CD4-positive, alpha-beta memory T cell (primary cell): ENCODE results near the gene STX1A. TPM values are rescaled to one million over a fixed set of nuclear protein-coding genes. Genes with fewer than 3 reads are reported as not detected.

Source experiments
- CTCF ChIA-PET: fragments of 350-600 bp; sonication (Branson Sonifier 250); formaldehyde crosslinking; loops from one replicate; lab custom pipeline; 2021; ENCODE audit warnings: inconsistent platforms; ENCODE audit not compliant: partially characterized antibody; lab: Charles Lee
- POLR2A ChIA-PET: fragments of 350-600 bp; sonication (Branson Sonifier 250); formaldehyde crosslinking; loops from one replicate; lab custom pipeline; 2021; ENCODE audit not compliant: partially characterized antibody; lab: Charles Lee
- DNase-seq, 5 donors: peaks; one replicate each; pipeline versions ENCODE4 v3.0.0 to v3.0.0-alpha.2; 2020 to 2022; ENCODE audit warnings: mixed read lengths in 1 of 5
- H3K27ac ChIP-seq: one replicate; pipeline ENCODE4 v1.7.0; 2013; ENCODE audit warnings: low read depth, low read length
- H3K27me3 ChIP-seq: 2 replicates; pipeline ENCODE4 v1.7.0; 2013; ENCODE audit warnings: mild to moderate bottlenecking, low read length, moderate library complexity; ENCODE audit not compliant: insufficient read depth
- H3K36me3 ChIP-seq: 2 replicates; pipeline ENCODE4 v1.7.0; 2013; ENCODE audit warnings: mild to moderate bottlenecking, low read length, moderate library complexity; ENCODE audit not compliant: insufficient read depth
- H3K4me1 ChIP-seq: 2 replicates; pipeline ENCODE4 v1.7.0; 2013; ENCODE audit warnings: mild to moderate bottlenecking, low read length, moderate library complexity; ENCODE audit not compliant: insufficient read depth
- H3K4me3 ChIP-seq, 2 donors: one replicate each; pipeline ENCODE4 v1.7.0; 2013; ENCODE audit warnings: low read length in 2 of 2, mild to moderate bottlenecking in 1 of 2
- H3K9me3 ChIP-seq, 2 donors: one replicate each; pipeline ENCODE4 v1.7.0; 2013; ENCODE audit warnings: low read length in 2 of 2, control low read depth in 1 of 2; ENCODE audit not compliant: control insufficient read depth in 1 of 2
- H3K27ac Mint-ChIP-seq, 7 donors: one replicate each; pipeline ENCODE4 v1.8.0; 2020 to 2021; ENCODE audit warnings: mixed read lengths in 7 of 7, mild to moderate bottlenecking in 6 of 7, inconsistent platforms in 3 of 7, moderate library complexity in 3 of 7
- H3K27me3 Mint-ChIP-seq, 2 donors: one replicate each; pipeline ENCODE4 v1.8.0; 2020 to 2021; ENCODE audit warnings: mixed read lengths in 2 of 2
- H3K36me3 Mint-ChIP-seq, 2 donors: one replicate each; pipeline ENCODE4 v1.8.0; 2020 to 2021; ENCODE audit warnings: mixed read lengths in 2 of 2, inconsistent platforms in 1 of 2, mild to moderate bottlenecking in 1 of 2
- H3K4me1 Mint-ChIP-seq, 4 donors: one replicate each; pipeline ENCODE4 v1.8.0; 2020 to 2021; ENCODE audit warnings: mixed read lengths in 4 of 4, mild to moderate bottlenecking in 1 of 4
- H3K4me3 Mint-ChIP-seq, 8 donors: one replicate each; pipeline ENCODE4 v1.8.0; 2020 to 2021; ENCODE audit warnings: mixed read lengths in 8 of 8, mild to moderate bottlenecking in 7 of 8, moderate library complexity in 6 of 8, inconsistent platforms in 3 of 8
- H3K9me3 Mint-ChIP-seq, 8 donors: one replicate each; pipeline ENCODE4 v1.8.0; 2020 to 2021; ENCODE audit warnings: mixed read lengths in 8 of 8, mild to moderate bottlenecking in 5 of 8, inconsistent platforms in 3 of 8, moderate library complexity in 1 of 8
- intact Hi-C: fragments of 100-400 bp; cut with micrococcal nuclease; formaldehyde crosslinking; loops from one replicate; pipeline ENCODE4 v1.15.1; 2023
- polyA plus RNA-seq, 2 donors: library from polyadenylated mRNA; unstranded; fragments of 300-500 nt; fragmentation: Illumina TruSeq; gene quantifications; one replicate each; pipeline ENCODE4 v1.2.3, GENCODE V29; 2021
- total RNA-seq, 2 experiments: library from RNA; stranded (reverse); gene quantifications; one replicate each; pipeline ENCODE4 v1.2.3, GENCODE V29; 2021

STX1A gene
- total and polyA plus RNA-seq, 4 experiments from 2014 or later: 1.2 to 8.3 (median 5.4) TPM

DNA sequence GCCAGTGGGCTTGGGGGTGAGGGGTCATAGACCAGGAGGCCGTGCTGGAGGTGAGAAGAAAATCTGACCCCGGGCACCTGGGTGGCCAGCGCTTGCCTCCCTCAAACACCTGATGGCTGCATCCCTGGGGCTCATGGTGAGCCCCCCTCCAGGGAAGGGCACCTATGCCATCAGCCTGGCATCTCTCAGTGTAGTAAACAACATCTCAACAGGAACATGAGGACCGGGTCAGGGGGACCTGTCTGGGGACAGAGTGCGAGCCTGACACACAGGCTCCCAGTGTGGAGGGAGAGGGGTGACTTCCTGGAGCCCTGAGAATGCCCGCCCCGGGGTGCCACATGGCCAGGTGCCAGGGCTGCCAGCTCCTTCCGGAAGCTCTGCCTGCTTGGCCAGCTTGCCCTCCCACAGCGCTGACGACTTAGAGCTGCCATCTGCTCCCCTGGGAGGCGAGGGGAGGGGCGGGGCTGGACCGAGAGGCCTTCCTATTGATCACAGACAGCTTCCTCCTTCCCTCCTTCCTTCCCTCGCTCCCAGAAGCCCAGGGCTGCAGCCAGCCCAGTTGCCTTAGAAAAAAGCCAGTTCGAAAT lies 12.3 kb downstream of the STX1A start:
- Mint-ChIP-seq H3K36me3 (peaks cover 0 to 5% of the 10 kb centered on the region in 2 donors), H3K4me3 (no peak overlapping the region), H3K27ac (peak overlapping the region in 2 of 7 donors; percentile 31 to 42), H3K27me3 (no peaks in the 10 kb centered on the region), H3K4me1 (peaks cover 0 to 8% (median 4%) of the 10 kb centered on the region in 4 donors), H3K9me3 (no peaks in the 10 kb centered on the region)
- peaks cover 13% of the 10 kb centered on the region for H3K4me1 ChIP-seq
- ChIA-PET POLR2A (no interaction called here), CTCF (interaction anchor here (1.1 to 1.3 kb wide), 3 partner anchors 11 to 101 kb away, joined by 3 to 7 read pairs (median 4); no protein-coding TSS in a partner anchor)
- no peak for DNase-seq
- no peak overlapping the region for H3K4me3 ChIP-seq
- no peaks in the 10 kb centered on the region for H3K36me3 ChIP-seq
- H3K27me3 ChIP-seq: no peaks in the 10 kb centered on the region
- H3K27ac ChIP-seq: no peak overlapping the region
- intact Hi-C loops: no loop called here
- no peaks in the 10 kb centered on the region for H3K9me3 ChIP-seq

DNA sequence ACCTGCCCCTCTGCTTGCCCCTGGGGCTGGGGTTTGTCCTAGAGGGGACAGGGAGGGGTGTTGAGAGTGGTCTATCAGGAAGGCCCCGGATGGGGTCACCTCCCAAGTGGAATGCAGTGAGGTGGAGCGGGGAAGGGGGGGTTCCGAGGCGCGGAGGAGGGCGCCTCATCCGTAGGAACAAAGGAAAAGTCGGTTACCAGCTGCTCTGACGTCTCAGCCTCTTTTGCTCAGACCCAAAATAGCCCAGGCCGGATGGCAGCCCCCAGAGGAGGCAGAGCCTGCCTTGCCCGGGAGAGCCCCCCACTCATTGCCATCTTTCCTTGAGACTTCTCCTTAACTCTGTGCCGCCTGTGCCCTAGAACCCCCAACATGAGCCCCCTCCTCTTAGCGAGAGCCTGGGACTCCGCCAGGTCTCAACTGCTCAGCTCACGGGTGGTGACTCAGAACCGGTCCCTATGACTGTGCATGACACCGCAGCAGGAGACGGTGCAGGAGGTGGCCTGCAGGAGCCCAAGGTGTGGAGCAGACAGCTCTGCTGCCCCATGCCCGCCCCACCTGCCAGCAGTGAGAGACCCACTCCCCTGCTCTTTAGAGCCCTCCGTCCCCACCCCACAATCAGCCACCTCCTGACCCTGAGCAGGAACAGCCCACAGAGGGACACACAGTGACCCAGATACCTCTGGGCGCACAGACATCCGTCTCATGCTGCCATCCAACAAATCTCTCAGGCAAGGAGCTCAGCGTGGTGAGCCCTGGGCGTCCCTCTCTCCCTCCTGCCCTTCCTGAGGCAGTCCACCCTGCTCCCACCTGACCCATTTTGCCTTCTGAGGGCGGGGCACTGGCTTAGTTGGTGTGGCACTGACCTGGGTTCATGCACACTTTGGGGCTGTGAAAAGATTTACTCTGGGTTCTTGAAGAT lies 13.1 kb downstream of the STX1A start:
- peaks cover 4 to 8% (median 4%) of the 10 kb centered on the region in 4 donors for H3K4me1 Mint-ChIP-seq
- POLR2A ChIA-PET: interaction anchor here (0.6 to 1.5 kb wide), 2 partner anchors 11 to 13 kb away, joined by 3 to 4 read pairs; partner anchors contain the start of gene STX1A
- Histone ChIP-seq H3K4me1 (peaks cover 13% of the 10 kb centered on the region), H3K27ac (no peak overlapping the region), H3K4me3 (no peak overlapping the region), H3K36me3 (no peaks in the 10 kb centered on the region), H3K27me3 (no peaks in the 10 kb centered on the region), H3K9me3 (no peaks in the 10 kb centered on the region)
- CTCF ChIA-PET: interaction anchor here (1.1 to 1.3 kb wide), 3 partner anchors 10 to 100 kb away, joined by 3 to 7 read pairs (median 4); no protein-coding TSS in a partner anchor
- no peaks in the 10 kb centered on the region for H3K27me3 Mint-ChIP-seq
- DNase-seq: no peak
- H3K36me3 Mint-ChIP-seq: peaks cover 0 to 12% of the 10 kb centered on the region in 2 donors
- H3K9me3 Mint-ChIP-seq: no peaks in the 10 kb centered on the region
- intact Hi-C loops: no loop called here
- H3K27ac Mint-ChIP-seq: peak overlapping the region in 1 of 7 donors; percentile 42
- no peak overlapping the region for H3K4me3 Mint-ChIP-seq

DNA sequence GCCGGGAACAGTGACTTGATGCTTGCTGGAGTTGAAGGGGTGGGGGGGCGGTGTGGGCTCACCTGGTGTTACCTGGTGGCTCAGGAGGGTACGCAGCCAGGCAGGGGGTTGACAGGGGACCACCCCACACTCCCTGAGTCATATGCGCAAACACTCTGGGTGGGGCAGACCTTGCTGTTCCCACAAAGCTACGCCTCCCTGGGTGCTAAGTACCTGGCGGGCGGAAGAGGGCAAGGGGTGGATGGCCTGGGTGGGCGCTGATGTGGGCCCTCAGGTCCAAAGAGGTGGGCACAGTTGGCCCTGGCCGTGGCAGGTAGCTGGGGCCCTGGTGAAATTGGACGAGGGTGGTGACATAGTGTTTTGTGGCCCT lies 13.9 kb downstream of the STX1A start:
- intact Hi-C loops: no loop called here

DNA sequence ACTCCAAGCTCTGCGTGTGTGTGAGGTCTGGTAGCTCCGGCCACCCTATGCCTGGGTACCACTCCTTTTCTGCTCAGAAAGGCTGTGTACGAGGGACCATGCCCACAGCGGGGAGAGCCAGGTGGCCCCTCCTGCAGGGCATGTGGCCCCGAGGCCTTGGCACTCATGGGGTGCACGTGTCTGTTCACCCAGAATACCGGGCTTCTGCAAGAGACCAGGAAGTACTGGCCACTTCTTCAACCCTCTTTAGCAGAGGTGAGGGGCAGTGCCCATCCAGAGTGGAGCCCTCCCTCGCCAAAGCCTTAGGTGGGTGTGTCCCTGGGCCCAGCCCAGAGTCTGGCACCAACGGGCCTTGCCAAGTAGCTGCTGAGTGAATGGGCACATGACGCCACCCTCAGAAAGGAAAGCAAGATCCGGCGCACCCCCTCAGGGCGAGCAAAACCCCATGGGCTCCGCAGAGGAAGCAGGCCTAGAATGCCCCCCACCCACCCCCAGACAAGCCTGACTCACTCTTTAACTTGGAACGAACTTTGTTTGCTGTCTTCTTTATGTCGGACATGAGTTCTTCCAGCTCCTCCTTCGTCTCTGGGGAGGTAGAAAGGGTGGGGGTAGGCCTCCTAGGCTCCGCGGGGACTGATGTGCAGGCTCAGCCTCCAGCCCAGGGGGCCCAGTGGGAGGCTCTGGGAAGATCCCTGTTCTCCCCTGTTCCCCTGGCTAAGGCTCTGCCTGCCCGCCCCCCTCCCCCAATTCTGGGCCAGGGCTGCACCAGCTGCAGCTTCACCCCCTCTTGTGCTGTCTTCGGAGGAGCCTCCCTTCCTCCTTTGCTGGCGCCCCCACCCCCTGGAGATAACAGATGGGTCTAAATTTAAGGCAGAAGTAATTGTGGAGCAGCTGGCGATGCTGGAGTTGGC lies 14.6 kb downstream of the STX1A start:
- H3K27ac Mint-ChIP-seq: peak overlapping the region in 1 of 7 donors; percentile 12
- Histone ChIP-seq H3K27me3 (no peaks in the 10 kb centered on the region), H3K36me3 (peaks cover under 1% of the 10 kb centered on the region), H3K4me1 (peaks cover 13% of the 10 kb centered on the region), H3K9me3 (no peaks in the 10 kb centered on the region), H3K4me3 (no peak overlapping the region), H3K27ac (no peak overlapping the region)
- DNase-seq: no peak
- intact Hi-C loops: no loop called here
- H3K27me3 Mint-ChIP-seq: no peaks in the 10 kb centered on the region
- CTCF ChIA-PET: interaction anchor here (1.3 kb wide), 1 partner anchor 29 kb away, joined by 4 read pairs; no protein-coding TSS in a partner anchor
- H3K4me3 Mint-ChIP-seq: peak overlapping the region in 1 of 8 donors; percentile 39
- POLR2A ChIA-PET: interaction anchor here (1.5 kb wide), 1 partner anchor 13 kb away, joined by 4 read pairs; no protein-coding TSS in a partner anchor
- H3K9me3 Mint-ChIP-seq: no peaks in the 10 kb centered on the region
- H3K36me3 Mint-ChIP-seq: peaks cover 0 to 12% of the 10 kb centered on the region in 2 donors
- H3K4me1 Mint-ChIP-seq: peaks cover 4 to 8% (median 4%) of the 10 kb centered on the region in 4 donors

More for the DNA sequence above, 13.9 kb downstream of the STX1A start:
- H3K27ac Mint-ChIP-seq: no peak overlapping the region
- Histone ChIP-seq H3K4me1 (peaks cover 13% of the 10 kb centered on the region), H3K27me3 (no peaks in the 10 kb centered on the region), H3K4me3 (no peak overlapping the region), H3K27ac (no peak overlapping the region), H3K36me3 (no peaks in the 10 kb centered on the region), H3K9me3 (no peaks in the 10 kb centered on the region)
- peaks cover 0 to 12% of the 10 kb centered on the region in 2 donors for H3K36me3 Mint-ChIP-seq
- H3K4me3 Mint-ChIP-seq: no peak overlapping the region
- CTCF ChIA-PET: interaction anchor here (1.3 kb wide), 1 partner anchor 29 kb away, joined by 4 read pairs; no protein-coding TSS in a partner anchor
- H3K27me3 Mint-ChIP-seq: no peaks in the 10 kb centered on the region
- no peak for DNase-seq
- POLR2A ChIA-PET: interaction anchor here (0.6 to 1.5 kb wide), 2 partner anchors 12 to 14 kb away, joined by 3 to 4 read pairs; partner anchors contain the start of gene STX1A
- no peaks in the 10 kb centered on the region for H3K9me3 Mint-ChIP-seq
- peaks cover 4 to 8% (median 4%) of the 10 kb centered on the region in 4 donors for H3K4me1 Mint-ChIP-seq

DNA sequence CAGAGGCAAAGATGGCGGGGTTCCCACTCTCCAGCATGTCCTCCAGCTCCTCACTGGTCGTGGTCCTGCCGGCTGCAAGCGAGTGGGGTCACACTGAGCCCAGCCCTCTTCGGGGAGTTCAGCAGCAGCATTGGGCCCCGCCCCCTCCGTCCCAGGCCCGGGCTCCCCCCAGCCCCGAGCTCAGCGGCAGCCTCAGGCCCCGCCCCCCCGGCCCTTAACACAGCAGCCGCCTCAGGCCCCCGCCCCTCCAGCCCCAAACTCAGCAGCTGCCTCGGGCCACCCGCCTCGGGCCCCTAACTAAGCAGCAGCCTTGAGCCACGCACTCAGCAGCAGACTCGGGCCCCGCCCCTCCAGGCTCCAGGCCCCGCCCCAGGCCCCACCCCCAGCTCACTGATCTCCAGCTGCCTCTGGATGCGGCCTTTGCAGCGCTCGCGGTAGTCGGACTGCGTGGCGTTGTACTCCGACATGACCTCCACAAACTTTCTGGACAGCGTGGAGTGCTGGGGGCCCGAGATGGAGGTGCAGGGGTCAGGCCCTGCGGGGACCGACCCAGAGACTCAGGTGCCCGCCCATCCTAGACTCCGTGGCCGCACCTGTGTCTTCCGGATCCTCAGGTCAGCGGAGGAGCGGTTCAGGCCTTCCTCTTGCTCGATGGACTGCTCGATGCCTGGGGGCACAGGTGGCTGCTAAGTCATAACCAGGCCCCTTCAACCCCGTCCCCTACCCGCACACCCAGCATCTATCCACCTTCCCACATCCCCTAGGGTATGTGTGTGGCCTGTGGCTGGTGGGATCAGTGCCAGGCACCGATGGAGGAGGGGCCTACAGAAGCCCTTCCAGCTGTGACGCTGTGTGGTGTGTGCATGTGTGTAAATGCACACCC lies 15.5 kb downstream of the STX1A start:
- peaks cover 13% of the 10 kb centered on the region for H3K4me1 ChIP-seq
- H3K4me3 ChIP-seq: no peak overlapping the region
- H3K9me3 ChIP-seq: no peaks in the 10 kb centered on the region
- no peaks in the 10 kb centered on the region for H3K27me3 Mint-ChIP-seq
- intact Hi-C loops: no loop called here
- H3K27ac Mint-ChIP-seq: no peak overlapping the region
- peaks cover 4 to 8% (median 4%) of the 10 kb centered on the region in 4 donors for H3K4me1 Mint-ChIP-seq
- peaks cover 9% of the 10 kb centered on the region for H3K36me3 ChIP-seq
- POLR2A ChIA-PET: no interaction called here
- H3K9me3 Mint-ChIP-seq: no peaks in the 10 kb centered on the region
- DNase-seq: no peak
- CTCF ChIA-PET: no interaction called here
- H3K27me3 ChIP-seq: no peaks in the 10 kb centered on the region
- H3K4me3 Mint-ChIP-seq: peak overlapping the region in 1 of 8 donors; percentile 39
- H3K27ac ChIP-seq: no peak overlapping the region
- H3K36me3 Mint-ChIP-seq: peaks cover 0 to 16% of the 10 kb centered on the region in 2 donors

DNA sequence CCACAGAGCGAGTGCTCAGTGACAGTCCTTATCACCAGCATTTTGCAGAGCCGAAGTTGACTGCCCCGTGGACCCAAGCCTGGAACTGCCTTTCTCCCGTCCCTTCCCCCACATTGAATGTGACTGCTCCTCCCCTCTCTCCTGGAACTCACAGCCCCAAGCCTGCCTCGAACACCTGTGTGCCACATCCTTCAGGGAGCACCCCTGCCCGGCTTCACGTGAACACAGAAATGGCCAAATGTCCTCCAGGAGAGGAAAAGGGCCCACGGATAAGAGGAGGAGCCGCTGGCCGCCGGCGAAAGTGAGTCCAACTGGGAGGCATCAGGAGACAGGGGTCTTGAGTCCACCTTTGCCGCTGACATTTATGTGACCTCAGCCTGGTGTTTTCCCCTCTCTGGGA lies 16.2 kb downstream of the STX1A start:
- Histone ChIP-seq H3K27me3 (no peaks in the 10 kb centered on the region), H3K9me3 (no peaks in the 10 kb centered on the region), H3K36me3 (peaks cover 15% of the 10 kb centered on the region), H3K4me3 (no peak overlapping the region), H3K4me1 (peaks cover 13% of the 10 kb centered on the region), H3K27ac (no peak overlapping the region)
- CTCF ChIA-PET: interaction anchor here (1.3 to 2.2 kb wide), 3 partner anchors 14 to 57 kb away, joined by 5 to 6 read pairs (median 5); no protein-coding TSS in a partner anchor
- Mint-ChIP-seq H3K4me3 (peak overlapping the region in 2 of 8 donors; percentile 27 to 30), H3K36me3 (peaks cover 5 to 22% of the 10 kb centered on the region in 2 donors), H3K9me3 (peaks cover 0 to 3% (median 0%) of the 10 kb centered on the region in 8 donors), H3K27ac (peak overlapping the region in 2 of 7 donors; percentile 12 to 48), H3K27me3 (no peaks in the 10 kb centered on the region), H3K4me1 (peaks cover 4 to 8% (median 4%) of the 10 kb centered on the region in 4 donors)
- intact Hi-C loops: no loop called here
- DNase-seq: no peak
- POLR2A ChIA-PET: no interaction called here
